NB4 (cell line): ENCODE results near the gene PAM.

Experiments used
- POLR2A ChIP-seq: IDR thresholded peaks from 2 replicates; pipeline ENCODE4 v1.6.1; 2011; ENCODE audit warnings: mild to moderate bottlenecking; ENCODE audit not compliant: insufficient read length; ENCODE audit errors: extremely low read depth
- TF ChIP-seq, protein P1 (sequence below): IDR thresholded peaks from one replicate; pipeline ENCODE4 v1.5.1; 2012; ENCODE audit warnings: low read depth, low read length

DNA sequence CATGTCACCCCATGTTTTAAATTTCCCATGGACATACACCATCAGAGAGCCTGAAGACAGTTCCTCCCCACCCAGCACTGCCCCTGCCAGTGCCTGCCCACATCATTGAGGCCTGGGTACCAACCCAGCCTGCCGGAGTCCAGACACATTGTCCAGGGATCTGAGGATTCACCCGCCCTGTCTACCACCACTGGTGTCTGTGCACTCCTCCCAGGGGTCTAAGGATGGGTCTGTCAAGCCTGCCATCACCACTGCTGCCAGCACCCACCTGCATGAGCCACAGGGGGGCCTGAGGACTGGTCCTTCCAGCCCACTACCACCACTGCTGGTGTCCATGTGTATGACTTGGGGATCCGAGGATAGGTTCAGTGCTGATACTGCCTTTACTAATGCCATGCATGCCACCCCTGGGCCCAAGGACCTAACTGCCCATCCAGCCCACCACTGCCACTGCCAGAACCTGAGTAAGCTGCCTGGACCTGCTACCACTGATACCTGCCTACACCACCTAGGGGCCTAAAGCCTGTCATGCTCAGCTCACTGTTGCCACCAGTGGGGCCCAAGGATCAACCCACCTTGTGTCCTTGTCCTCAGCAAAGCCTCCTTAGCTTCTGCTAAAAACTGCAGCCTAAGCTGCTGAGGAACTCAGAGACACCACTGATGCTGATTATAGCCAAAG, 227.0 kb downstream of the PAM start:
- TF ChIP-seq, protein P1, sequence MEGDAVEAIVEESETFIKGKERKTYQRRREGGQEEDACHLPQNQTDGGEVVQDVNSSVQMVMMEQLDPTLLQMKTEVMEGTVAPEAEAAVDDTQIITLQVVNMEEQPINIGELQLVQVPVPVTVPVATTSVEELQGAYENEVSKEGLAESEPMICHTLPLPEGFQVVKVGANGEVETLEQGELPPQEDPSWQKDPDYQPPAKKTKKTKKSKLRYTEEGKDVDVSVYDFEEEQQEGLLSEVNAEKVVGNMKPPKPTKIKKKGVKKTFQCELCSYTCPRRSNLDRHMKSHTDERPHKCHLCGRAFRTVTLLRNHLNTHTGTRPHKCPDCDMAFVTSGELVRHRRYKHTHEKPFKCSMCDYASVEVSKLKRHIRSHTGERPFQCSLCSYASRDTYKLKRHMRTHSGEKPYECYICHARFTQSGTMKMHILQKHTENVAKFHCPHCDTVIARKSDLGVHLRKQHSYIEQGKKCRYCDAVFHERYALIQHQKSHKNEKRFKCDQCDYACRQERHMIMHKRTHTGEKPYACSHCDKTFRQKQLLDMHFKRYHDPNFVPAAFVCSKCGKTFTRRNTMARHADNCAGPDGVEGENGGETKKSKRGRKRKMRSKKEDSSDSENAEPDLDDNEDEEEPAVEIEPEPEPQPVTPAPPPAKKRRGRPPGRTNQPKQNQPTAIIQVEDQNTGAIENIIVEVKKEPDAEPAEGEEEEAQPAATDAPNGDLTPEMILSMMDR = no peak
- TF ChIP-seq POLR2A = no peak
